ENCODE data around the gene CDC42EP3. TPM values are rescaled to one million over a fixed set of nuclear protein-coding genes. Genes with fewer than 3 reads are reported as not detected.

Gene CDC42EP3
- total RNA-seq, 4 donors from 2014 or later, result 14.0 to 42.6 (median 28.7) TPM

GRCh38 chr2:37689751-37690150 is 18.3 kb upstream of the CDC42EP3 start:
- no peak for TF ChIP-seq CTCF (IDR thresholded peaks at IDR 0.05)
- TF ChIP-seq POLR2A (IDR thresholded peaks at IDR 0.05), result no peak
- DNase-seq (ENCODE audit: low spot score in 2 of 2), result no peak
- intact Hi-C loops (cut with DNase I; ENCODE audit: low total_unique reads), result no loop called here
- 59 to 66% methylated on average over 2 of the region's 2 CpGs for WGBS, 2 donors
- no peak overlapping the region for H3K4me3 ChIP-seq (ENCODE audit: low read depth, poor library complexity, severe bottlenecking)

- DNase-seq (ENCODE audit: low spot score in 2 of 2), result no peak
- no peak for TF ChIP-seq POLR2A (IDR thresholded peaks at IDR 0.05)
- no peak for TF ChIP-seq CTCF (IDR thresholded peaks at IDR 0.05)
- no peak overlapping the region for H3K4me3 ChIP-seq (ENCODE audit: low read depth, poor library complexity, severe bottlenecking)
- 56 to 71% methylated on average over 10 of the region's 10 CpGs for WGBS, 2 donors
- intact Hi-C loops (cut with DNase I; ENCODE audit: low total_unique reads), result no loop called here
Measured at GRCh38 chr2:37688771-37689468, 17.5 kb upstream of the CDC42EP3 start.

DNA sequence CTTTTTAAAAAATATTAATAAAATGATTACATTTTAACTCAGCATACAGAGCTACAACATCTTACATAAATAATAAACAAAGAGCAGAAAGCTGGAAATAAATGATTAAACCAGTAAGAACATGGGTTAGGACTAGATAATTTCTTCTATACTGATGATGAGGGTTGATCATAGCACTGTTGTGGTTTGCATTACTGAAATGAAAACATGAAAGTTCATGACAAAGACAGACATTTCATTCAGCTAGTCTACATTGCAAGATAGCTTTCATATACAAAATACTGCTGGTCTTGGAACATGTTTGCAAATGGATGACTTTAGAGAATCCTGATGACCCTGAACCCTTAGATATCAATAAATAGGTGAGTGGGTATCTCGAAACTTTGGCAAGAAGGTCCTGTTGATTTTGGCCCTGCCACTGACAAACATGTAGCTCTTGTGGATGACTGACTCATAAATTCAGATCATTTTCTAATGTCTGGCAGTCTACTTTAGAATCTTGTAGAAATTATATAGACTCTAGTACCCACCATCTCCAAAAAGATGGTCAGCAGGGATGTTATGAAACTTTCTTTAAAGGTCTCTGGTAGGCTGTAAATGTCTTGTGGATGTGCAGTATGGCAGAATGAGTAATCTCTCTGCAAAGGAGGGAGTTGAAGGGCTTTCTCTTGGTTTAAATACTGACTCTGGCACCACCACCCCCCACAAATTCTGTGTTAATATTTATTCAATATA is 15.5 kb upstream of the CDC42EP3 start:
- TF ChIP-seq POLR2A (IDR thresholded peaks at IDR 0.05), result no peak
- TF ChIP-seq CTCF (IDR thresholded peaks at IDR 0.05), result no peak
- H3K4me3 ChIP-seq (ENCODE audit: low read depth, poor library complexity, severe bottlenecking), result no peak overlapping the region
- DNase-seq (ENCODE audit: low spot score in 2 of 2), result no peak
- 72 to 89% methylated on average over 1 of the region's 1 CpG for WGBS, 2 donors
- intact Hi-C loops (cut with DNase I; ENCODE audit: low total_unique reads), result no loop called here

GRCh38 chr2:37684809-37685208 is 13.4 kb upstream of the CDC42EP3 start:
- TF ChIP-seq POLR2A (IDR thresholded peaks at IDR 0.05), result no peak
- TF ChIP-seq CTCF (IDR thresholded peaks at IDR 0.05), result no peak
- DNase-seq (ENCODE audit: low spot score in 2 of 2), result no peak
- H3K4me3 ChIP-seq (ENCODE audit: low read depth, poor library complexity, severe bottlenecking), result no peak overlapping the region
- intact Hi-C loops (cut with DNase I; ENCODE audit: low total_unique reads), result no loop called here
- WGBS, 2 donors, result 94 to 95% methylated on average over 4 of the region's 4 CpGs

GRCh38 chr2:37683921-37684780 is 12.7 kb upstream of the CDC42EP3 start:
- 78 to 83% methylated on average over 6 of the region's 6 CpGs for WGBS, 2 donors
- no peak for DNase-seq (ENCODE audit: low spot score in 2 of 2)
- no peak for TF ChIP-seq POLR2A (IDR thresholded peaks at IDR 0.05)
- TF ChIP-seq CTCF (IDR thresholded peaks at IDR 0.05), result no peak
- H3K4me3 ChIP-seq (ENCODE audit: low read depth, poor library complexity, severe bottlenecking), result no peak overlapping the region
- intact Hi-C loops (cut with DNase I; ENCODE audit: low total_unique reads), result no loop called here
